ENCODE data around the gene NXPE2.
"Not testable (repeated sequence)": the region's sequence is repeated elsewhere in the genome, so short reads cannot be mapped to it uniquely, and the experiment has no call there.

The NXPE2 gene

DNA sequence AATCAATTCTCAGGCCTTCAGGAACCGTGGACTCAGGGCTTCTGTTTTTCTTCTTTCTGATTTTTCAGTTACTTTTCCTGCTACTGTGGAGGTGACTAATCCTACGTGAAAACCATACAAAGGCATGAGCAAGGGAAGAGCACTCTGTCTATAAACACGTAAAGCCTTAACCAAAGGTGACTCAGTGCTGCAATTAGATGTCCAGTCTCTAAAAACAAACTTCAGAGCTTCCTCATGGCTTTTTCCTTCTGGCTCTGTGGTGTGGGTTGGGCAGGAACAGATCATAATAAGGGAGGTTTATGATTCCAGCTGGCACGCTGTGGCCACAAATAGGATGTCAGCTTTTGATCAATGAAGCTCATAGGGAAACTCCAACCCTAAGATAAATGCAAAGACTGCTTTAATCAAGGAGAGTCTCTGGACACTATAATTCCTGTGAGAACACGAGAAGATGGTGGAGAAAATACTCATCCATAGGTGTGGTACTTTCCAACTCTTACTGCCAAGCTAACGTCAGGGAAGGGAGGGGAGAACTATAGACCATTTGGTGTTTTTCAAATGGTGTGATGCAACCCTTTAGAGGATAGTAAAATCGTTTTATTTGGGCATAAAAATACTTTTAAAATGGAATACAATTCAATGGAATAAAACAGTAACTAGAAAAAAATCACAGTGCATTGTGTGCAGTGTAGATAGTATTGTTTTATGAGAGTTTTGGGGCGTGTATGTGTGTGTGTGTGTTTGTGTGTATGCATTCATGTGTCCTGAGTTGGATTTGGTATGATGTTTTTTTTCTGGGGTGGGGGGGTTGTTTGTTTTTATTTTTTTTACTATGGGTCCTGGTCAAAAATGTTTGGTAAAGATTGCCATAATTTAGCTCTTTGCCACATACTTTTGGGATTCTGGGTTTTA is at the start of gene NXPE2:
Gene NXPE2 (plus strand): TSS at position 403 of the 912 bp plus-strand sequence. CDS start 49 bp downstream, at position 452.
- DNase-seq (ENCODE audit: low read depth) = no peak

DNA sequence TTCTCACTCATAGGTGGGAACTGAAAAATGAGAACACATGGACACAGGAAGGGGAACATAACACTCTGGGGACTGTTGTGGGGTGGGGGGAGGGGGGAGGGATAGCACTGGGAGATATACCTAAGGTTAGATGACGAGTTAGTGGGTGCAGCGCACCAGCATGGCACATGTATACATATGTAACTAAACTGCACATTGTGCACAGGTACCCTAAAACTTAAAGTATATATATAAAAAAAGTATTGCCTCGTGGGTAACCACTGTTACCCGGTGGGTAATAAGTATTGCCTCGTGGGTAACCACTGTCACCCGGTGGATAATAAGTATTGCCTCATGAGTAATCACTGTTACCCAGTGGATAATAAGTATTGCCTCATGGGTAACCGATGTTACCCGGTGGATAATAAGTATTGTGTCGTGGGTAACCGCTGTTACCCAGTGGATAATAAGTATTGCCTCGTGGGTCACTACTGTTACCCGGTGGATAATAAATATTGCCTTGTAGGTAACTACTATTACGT is 46.8 kb upstream of the NXPE2 start:
- DNase-seq (ENCODE audit: low read depth) = not testable (repeated sequence)

DNA sequence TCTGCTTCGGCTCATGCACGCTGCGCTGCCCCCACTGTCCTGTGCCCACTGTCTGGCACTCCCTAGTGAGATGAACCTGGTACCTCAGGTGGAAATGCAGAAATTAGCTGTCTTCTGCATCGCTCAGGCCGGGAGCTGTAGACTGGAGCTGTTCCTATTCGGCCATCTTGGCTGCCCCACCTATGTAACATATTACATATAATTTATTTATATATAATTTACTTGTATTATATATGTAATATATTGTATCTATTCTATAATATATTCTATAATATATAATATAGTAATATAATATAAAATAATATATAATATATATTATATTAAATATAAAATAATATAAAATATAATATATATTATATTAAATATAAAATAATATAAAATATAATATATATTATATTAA is 38.9 kb upstream of the NXPE2 start:
- DNase-seq (ENCODE audit: low read depth) = not testable (repeated sequence)

DNA sequence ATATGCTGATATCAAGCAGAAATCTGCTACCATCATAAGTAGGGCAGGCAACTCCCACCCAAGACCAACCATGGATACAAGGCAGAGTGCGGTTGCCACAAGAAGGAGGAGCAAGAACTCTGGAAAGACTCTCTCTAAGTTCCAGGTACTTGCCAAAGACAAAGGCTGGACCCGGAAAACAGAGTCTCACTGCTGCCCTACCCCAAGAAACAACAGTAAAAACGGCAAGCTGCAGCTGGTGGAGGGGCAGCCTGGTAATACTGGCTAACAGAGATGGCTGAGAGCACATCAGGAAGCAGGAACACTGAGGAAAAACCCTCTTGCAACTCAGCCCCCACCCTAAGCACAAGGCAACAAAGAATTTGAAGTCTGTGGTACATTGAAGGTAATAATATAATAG is 27.7 kb upstream of the NXPE2 start:
- DNase-seq (ENCODE audit: low read depth) = no peak

DNA sequence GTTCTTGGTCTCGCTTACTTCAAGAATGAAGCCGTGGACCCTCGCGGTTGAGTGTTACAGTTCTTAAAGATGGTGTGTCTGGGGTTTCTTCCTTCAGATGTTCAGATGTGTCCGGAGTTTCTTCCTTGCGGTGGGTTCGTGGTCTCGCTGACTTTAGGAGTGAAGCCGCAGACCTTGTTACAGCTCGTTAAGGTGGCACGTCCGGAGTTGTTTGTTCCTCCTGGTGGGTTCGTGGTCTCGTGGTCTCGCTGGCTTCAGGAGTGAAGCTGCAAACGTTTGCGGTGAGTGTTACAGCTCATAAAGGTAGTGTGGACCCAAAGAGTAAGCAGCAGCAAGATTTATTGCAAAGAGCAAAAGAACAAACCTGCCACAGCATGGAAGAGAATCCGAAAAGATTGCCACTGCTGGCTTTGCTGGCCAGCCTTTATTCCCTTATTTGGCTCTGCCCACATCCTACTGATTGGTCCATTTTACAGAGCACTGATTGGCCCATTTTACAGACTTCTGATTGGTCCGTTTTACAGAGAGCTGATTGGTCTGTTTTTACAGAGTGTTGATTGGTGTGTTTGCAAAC is 27.1 kb upstream of the NXPE2 start:
- DNase-seq (ENCODE audit: low read depth) = no peak

DNA sequence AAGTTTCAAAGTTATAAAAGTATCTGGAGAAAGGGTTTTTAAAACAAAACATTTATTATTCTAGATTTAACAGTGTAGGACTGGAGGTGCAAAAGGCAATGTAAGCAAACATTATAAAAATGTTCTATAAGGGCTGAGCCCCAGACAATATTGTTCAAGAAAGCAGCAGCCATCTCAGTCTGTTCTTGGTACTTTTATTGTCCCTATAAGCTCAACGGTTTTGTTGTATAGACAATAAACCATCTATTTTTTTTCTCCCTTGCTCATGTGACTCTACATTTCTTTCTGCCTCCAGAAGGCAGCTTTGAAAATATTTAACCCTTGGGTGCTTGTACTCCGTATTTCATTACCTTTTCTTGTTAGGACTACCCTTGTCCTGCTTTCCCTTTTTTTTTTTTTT is 25.2 kb upstream of the NXPE2 start:
- no peak for DNase-seq (ENCODE audit: low read depth)

DNA sequence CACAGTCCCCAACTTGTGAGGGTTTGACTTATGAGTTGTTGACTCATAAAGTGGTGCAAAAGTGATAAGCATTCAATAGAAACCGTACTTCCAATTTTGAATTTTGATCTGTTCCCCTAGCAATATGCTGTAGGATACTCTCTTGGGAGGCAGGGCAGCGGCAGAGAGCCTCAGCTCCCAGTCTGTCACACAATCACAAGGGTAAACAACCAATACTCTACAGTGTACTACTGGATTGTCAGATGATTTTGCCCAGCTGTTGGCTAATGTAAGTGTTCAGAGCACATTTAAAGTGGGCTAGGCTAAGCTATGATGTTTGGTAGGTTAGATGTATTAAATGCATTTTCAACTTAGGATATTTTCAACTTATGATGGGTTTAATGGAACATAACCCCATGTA is 13.7 kb upstream of the NXPE2 start:
- DNase-seq (ENCODE audit: low read depth) = no peak

DNA sequence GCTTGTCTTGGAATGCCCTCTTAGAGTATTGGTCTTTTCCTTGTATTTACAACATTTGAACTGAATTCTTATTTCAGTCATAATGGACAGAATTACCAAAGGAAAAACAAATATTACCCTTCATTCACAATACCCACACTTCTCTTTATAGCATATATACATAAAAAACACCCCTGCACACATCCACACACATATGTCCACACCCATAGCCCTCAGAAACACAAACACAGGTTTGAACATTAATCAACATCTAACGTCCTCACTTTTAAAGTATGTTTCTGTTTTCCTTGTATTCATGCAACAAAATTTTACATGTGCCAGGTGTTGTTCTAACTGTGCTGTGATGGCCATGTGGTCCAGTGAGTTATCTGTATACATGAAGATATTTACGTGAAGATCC is 11.6 kb upstream of the NXPE2 start:
- DNase-seq (ENCODE audit: low read depth) = no peak

DNA sequence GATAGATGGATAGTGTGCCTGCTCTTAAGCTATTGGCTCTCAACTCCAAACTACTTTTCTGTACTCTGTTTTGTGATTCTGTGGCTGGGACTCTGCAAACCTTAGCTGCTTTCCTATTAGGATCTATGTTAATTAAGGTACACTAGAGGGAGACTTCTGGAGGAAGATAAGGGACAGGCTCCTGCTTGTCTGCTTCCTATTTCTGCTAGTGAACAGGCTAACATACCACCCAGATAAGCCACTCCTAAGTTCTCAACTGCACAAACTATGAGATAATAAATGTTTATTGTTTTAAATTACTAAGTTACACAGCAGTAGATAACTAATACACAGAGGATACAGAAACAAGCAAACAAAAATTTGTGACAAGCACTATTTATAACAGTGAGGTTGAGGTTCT is 10.2 kb upstream of the NXPE2 start:
- DNase-seq (ENCODE audit: low read depth) = no peak

DNA sequence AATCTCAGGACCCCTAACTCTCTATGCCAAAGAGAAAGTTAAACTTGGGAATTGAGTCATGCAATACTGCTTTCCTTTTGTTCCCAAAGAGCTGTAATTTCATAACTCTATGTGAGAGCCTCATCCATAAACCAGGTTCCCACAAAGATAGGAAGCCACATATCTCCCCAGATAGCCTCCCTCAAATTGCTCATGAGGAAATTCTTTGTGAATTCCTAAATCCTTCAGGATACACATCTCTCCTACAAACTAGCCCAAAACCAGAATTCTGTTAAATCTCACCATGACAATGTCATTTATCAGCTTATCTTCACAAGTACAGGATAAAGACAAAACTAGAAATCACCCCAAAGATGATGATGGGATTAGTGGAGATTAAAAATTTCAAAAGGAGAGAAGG is 4.7 kb upstream of the NXPE2 start:
- DNase-seq (ENCODE audit: low read depth) = no peak

DNA sequence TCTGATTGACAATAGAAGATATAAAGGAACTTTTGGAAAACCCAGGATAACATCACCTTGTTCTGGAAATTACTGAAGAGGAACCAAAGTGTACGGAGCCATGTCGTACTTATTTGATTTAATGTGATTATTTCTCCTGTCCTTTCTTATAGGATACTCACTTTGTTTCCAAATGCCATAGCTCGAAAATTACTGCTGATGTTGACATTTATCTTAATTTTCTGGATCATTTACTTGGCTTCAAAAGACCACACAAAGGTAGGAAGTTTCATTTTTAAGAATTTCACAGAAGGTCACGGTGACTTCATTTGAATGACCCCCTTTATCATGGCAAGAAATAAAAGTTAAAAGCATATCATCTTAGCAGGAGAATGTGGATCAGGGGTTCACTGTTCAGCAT is 1.2 kb downstream of the NXPE2 start:
- no peak for DNase-seq (ENCODE audit: low read depth)

DNA sequence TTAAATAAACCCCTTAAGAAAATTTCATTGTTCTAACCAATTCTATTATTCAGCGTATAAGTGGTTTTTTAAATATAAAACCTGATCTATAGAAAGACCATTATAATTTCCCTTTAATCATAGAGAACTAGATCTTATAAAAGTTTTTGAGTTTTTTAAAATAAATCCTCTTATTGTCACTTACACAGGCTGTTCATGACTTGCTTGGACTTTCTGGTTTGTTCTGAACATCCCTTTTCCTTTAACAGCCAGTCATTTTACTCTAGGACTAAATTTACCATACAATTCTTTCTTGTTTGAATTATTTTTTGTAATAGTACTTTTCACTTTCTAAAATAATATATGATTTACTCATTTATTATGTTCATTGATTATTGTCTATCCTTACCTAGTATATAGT is 4.7 kb downstream of the NXPE2 start:
- no peak for DNase-seq (ENCODE audit: low read depth)

DNA sequence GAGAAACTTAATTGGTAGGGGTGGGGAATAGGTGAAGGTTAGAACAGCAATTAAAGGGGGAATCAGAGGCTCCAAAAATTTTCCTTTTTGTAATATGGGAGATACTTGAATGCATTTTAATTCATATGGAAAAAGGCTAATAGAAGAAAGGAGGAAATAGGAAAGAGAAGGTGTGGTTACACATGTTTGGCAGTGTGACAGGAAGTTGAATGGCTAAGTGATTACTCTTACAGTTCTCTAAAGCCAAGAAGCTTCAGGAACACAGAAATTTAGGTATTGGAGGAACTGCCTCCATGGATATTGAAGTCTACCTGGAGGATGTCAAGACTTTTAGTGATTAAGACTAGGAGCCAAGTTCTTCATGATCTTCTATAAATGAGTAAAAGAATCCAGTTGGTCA is 6.3 kb downstream of the NXPE2 start:
- no peak for DNase-seq (ENCODE audit: low read depth)

DNA sequence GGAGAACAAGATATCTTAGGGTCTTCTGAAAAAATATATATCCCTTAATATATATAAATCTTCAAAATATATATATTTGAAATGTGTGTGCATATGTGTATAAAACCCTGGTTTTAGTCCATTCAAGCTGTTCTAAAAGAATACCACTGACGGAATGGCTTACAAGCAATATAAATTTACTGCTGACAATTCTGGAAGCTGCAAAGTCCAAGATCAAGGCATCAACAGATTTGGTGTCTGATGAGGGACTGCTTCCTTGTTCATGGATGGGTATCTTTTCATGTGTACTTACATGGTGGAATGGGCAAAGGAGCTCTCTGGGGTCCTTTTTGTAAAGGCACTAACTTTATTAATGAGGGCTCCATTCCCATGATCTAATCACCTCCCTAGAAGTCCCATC is 6.8 kb downstream of the NXPE2 start:
- DNase-seq (ENCODE audit: low read depth) = no peak

DNA sequence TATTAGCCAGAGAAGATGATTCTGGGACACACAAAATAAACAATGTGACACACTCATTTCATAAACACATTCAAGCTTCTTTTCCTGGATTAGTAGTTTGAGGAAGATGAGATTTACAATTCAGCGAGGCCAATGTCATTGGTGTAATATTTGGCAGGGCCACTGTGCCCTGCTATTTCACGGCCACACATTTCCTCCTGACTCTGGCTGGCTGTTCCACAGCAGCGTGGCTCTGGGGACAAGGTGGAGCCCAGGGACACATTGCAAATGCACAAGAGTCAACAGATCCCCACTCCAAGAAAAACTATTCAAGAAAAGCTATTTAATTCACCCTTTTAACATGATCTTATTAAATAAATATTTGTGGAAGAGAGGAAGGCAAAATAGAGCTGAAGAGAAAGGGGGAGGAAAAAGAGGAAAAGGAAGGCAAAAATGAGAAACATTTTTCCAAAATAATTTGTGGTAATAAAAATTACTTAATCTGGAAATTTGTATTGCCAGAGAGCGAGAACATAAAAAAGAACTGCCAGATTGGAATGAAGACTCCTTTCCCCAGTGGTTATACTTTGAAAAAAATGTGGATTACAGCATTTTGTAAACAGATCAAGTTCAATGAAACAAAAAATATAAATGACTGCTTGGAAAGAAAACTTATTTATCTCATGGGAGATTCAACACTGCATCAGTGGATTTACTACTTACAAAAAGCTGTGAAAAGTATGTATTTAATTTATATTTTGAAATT is 27.1 kb downstream of the NXPE2 start:
- no peak for DNase-seq (ENCODE audit: low read depth)

DNA sequence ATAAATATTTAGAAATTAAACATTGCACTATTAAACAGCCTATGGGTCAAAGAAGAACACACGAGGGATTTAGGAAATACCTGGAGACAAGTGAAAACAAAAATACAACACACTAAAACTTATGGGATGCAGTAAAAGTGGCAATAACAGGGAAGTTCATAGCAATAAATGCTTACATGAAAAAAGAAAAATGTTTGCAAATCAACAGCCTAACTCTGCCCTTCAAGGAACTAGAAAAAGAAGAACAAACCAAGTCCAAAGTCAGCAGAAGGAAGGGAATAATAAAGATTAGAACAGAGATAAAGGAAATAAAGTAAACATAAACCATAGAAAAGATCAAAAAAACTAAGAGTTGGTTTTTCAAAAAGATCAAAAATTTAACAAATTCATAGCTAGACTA is 31.6 kb downstream of the NXPE2 start:
- no peak for DNase-seq (ENCODE audit: low read depth)

DNA sequence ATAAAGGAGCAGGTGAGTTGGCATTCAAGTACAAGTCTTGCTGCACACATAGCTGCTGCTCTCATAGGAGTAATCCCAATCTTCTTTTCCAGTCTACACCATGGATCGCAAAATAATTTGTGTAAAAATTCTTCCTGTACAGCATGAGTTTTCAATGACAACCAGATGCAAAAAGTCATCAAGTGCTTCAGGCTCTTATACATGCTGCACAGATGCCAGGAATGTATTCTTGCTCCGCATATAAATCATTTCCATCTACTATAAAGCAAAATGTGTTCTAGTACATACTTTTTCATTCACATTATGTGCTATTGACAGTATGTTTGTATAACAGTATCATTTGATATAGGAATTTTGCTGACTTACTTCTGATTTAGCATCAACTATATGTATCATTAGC is 35.4 kb downstream of the NXPE2 start:
- DNase-seq (ENCODE audit: low read depth) = no peak

DNA sequence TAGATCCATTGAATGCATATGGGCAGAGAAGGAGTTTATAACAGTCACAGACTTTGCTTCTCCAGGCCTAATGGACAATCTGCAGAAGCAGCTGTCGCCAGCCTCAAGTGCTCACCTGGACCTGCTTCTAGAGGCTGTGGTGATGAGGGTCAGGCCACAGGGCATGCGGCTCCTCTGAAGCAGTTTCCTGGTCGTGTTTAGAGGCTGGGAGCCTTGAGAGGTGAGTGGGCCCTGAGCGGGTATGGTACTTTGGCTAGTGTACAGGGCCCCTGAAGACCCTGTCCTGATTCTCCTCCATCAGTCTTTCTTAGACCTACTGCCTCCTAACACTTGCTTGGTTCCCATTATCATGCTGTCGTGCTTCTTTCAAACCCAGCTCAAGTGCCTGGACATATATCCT is 41.2 kb downstream of the NXPE2 start:
- no peak for DNase-seq (ENCODE audit: low read depth)

DNA sequence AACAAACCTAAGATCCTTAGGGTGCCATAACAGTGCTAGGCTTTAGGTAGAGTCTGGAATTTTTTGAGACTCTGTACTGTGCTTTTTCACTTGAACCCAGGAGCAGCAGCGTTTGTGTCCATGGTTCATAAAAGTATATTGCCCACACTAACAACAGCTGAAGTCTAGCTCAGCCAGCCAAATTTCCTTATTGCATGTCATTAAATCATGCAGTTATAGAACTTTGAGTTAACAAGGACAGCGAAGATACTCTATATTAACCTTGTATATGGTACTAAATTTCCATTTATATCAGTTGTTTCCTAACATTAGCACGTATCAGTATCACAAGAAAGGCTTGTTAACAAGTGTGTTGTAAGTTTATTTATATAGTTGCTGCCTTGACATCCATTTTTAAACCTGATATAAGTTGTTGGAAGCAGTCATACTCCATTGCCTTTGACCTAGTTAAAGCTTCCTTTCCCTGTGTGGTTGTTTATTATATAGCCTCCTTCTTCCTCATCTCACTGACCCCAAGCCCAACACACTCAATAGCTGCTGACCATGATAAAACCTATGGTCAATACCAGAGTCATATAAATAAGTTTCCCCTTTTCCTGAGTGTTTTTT is 46.7 kb downstream of the NXPE2 start:
- DNase-seq (ENCODE audit: low read depth) = no peak

DNA sequence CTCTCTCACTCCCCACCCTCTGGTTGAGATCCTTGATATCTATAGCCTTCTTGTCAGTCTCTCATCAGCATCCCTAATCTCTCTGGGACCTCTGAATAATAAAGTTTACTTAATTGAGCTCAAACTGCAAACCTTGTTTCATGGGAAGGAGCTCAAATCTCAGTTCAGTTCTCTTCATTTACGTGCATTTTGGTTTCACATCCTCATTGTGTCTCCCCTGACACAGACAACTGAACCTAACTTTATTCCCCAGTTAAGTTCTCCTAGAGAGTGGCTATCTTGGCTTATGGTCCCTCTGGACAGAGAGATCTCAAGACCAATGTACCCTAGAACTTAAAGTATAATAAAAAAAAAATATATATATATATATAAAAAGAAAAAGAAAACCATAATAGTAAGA is 47.3 kb downstream of the NXPE2 start:
- no peak for DNase-seq (ENCODE audit: low read depth)

DNA sequence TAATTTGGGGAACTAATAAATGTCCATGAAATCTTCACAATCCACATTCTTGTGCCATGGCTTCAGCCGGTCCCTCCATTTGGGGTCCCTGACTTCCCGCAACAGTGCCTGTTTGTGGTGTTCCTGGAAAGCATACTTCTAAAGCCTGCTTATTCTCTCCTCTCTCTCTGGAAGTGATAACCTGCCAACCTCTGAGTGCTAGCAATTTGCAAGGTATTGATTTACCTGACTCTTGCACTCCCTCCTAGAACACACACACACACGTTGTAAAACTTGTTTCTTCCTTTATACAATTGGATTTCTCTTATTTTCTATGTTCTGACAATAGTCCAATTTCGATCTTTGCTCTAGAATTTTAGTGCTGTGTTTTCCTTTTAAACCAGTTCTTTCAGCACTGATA is 58.5 kb downstream of the NXPE2 start:
- no peak for DNase-seq (ENCODE audit: low read depth)

DNA sequence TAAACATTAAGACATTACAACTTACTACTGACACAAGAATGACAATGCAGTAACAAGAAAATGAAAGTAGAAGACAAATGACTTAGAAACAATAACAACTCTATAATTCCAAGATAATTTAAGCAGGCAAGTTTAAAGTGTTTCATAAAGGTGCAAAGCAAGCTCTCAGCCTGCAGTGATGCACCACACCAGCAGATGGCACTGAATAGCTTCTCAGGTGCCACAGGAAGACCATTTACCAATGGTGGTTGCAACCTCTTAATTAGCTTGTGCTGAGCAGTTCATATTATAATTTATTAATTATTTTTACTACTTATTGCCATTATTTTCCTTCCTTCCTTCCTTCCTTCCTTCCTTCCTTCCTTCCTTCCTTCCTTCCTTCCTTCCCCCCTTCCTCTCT is 60.6 kb downstream of the NXPE2 start:
- no peak for DNase-seq (ENCODE audit: low read depth)

All from stimulated activated CD8-positive, alpha-beta memory T cell treated with anti-CD3 and anti-CD28 coated beads, Interleukin-7, amount 100 ng/mL, for 24 hours (primary cell).